KMS-11 (cell line): ENCODE measurements around the gene KIAA1958.

Experiments
- H2AFZ ChIP-seq: fragments of 200-600 bp; sonication (generic); 2 replicates; pipeline ENCODE4 v1.6.1; 2016; ENCODE audit warnings: antibody characterized with exemption, mixed run types, low read depth
- H3K27ac ChIP-seq: fragments of 200-600 bp; sonication (generic); 2 replicates; pipeline ENCODE4 v1.6.1; 2016; ENCODE audit warnings: mild to moderate bottlenecking, mixed run types
- H3K27me3 ChIP-seq: fragments of 200-600 bp; sonication (generic); 2 replicates; pipeline ENCODE4 v1.6.1; 2017; ENCODE audit warnings: mild to moderate bottlenecking, low read depth, mixed run types, moderate library complexity; ENCODE audit not compliant: insufficient read depth
- H3K36me3 ChIP-seq: fragments of 200-600 bp; sonication (generic); 2 replicates; pipeline ENCODE4 v1.6.1; 2017; ENCODE audit warnings: mild to moderate bottlenecking, mixed run types; ENCODE audit not compliant: insufficient read depth
- H3K4me1 ChIP-seq: fragments of 200-600 bp; sonication (generic); 2 replicates; pipeline ENCODE4 v1.6.1; 2016; ENCODE audit warnings: mild to moderate bottlenecking, low read depth, mixed run types; ENCODE audit not compliant: poor library complexity, severe bottlenecking
- H3K4me2 ChIP-seq: fragments of 200-600 bp; sonication (generic); 2 replicates; pipeline ENCODE4 v1.7.0; 2016; ENCODE audit warnings: mild to moderate bottlenecking, mixed run types
- H3K4me3 ChIP-seq: fragments of 200-600 bp; sonication (generic); IDR thresholded peaks from 2 replicates; pipeline ENCODE4 v1.6.1; 2017; ENCODE audit warnings: low read depth, low read length, mixed read lengths; ENCODE audit not compliant: insufficient read depth
- H3K79me2 ChIP-seq: fragments of 200-600 bp; sonication (generic); 2 replicates; pipeline ENCODE4 v1.6.1; 2016; ENCODE audit warnings: low read depth, mixed run types; ENCODE audit not compliant: insufficient read depth
- H3K9ac ChIP-seq: fragments of 200-600 bp; sonication (generic); 2 replicates; pipeline ENCODE4 v1.6.1; 2016; ENCODE audit warnings: mild to moderate bottlenecking, mixed run types
- H4K20me1 ChIP-seq: fragments of 200-600 bp; sonication (generic); 2 replicates; pipeline ENCODE4 v1.6.1; 2016; ENCODE audit warnings: mild to moderate bottlenecking, mixed run types; ENCODE audit not compliant: insufficient read depth
- TF ChIP-seq, protein P1 (sequence below): fragments of 200-600 bp; sonication (generic); conservative IDR thresholded peaks from 2 replicates; pipeline ENCODE4 v1.6.1; 2017; ENCODE audit warnings: low read depth, mild to moderate bottlenecking, antibody characterized with exemption, low read length, moderate library complexity, mixed read lengths

Gene KIAA1958

GRCh38 chr9:112545237-112545636 lies 58.6 kb downstream of the KIAA1958 start:
- H3K36me3 ChIP-seq: no peaks in the 10 kb centered on the region
- TF ChIP-seq, protein P1, sequence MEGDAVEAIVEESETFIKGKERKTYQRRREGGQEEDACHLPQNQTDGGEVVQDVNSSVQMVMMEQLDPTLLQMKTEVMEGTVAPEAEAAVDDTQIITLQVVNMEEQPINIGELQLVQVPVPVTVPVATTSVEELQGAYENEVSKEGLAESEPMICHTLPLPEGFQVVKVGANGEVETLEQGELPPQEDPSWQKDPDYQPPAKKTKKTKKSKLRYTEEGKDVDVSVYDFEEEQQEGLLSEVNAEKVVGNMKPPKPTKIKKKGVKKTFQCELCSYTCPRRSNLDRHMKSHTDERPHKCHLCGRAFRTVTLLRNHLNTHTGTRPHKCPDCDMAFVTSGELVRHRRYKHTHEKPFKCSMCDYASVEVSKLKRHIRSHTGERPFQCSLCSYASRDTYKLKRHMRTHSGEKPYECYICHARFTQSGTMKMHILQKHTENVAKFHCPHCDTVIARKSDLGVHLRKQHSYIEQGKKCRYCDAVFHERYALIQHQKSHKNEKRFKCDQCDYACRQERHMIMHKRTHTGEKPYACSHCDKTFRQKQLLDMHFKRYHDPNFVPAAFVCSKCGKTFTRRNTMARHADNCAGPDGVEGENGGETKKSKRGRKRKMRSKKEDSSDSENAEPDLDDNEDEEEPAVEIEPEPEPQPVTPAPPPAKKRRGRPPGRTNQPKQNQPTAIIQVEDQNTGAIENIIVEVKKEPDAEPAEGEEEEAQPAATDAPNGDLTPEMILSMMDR: no peak
- no peak overlapping the region for H3K27ac ChIP-seq
- H4K20me1 ChIP-seq: no peaks in the 10 kb centered on the region
- no peak overlapping the region for H3K4me3 ChIP-seq
- no peaks in the 10 kb centered on the region for H3K79me2 ChIP-seq
- no peak overlapping the region for H3K9ac ChIP-seq
- H2AFZ ChIP-seq: no peak overlapping the region
- no peaks in the 10 kb centered on the region for H3K27me3 ChIP-seq
- peaks cover 5% of the 10 kb centered on the region for H3K4me1 ChIP-seq
- H3K4me2 ChIP-seq: no peak overlapping the region

- H3K27ac ChIP-seq: no peak overlapping the region
- TF ChIP-seq, protein P1: no peak
- no peaks in the 10 kb centered on the region for H3K36me3 ChIP-seq
- H3K27me3 ChIP-seq: no peaks in the 10 kb centered on the region
- no peak overlapping the region for H3K4me2 ChIP-seq
- no peaks in the 10 kb centered on the region for H3K79me2 ChIP-seq
- H3K4me3 ChIP-seq: no peak overlapping the region
- H3K9ac ChIP-seq: no peak overlapping the region
- H3K4me1 ChIP-seq: peaks cover 5% of the 10 kb centered on the region
- H2AFZ ChIP-seq: no peak overlapping the region
- no peaks in the 10 kb centered on the region for H4K20me1 ChIP-seq
These were observed 59.8 kb downstream of the KIAA1958 start for GRCh38 chr9:112546149-112547012.

GRCh38 chr9:112548051-112548440 lies 61.4 kb downstream of the KIAA1958 start:
- Histone ChIP-seq H3K27me3 (no peaks in the 10 kb centered on the region), H3K4me1 (peaks cover 5% of the 10 kb centered on the region), H3K9ac (no peak overlapping the region), H3K27ac (no peak overlapping the region), H3K4me2 (no peak overlapping the region), H3K4me3 (no peak overlapping the region), H2AFZ (no peak overlapping the region), H3K79me2 (no peaks in the 10 kb centered on the region), H3K36me3 (no peaks in the 10 kb centered on the region), H4K20me1 (no peaks in the 10 kb centered on the region)
- TF ChIP-seq, protein P1: no peak

DNA sequence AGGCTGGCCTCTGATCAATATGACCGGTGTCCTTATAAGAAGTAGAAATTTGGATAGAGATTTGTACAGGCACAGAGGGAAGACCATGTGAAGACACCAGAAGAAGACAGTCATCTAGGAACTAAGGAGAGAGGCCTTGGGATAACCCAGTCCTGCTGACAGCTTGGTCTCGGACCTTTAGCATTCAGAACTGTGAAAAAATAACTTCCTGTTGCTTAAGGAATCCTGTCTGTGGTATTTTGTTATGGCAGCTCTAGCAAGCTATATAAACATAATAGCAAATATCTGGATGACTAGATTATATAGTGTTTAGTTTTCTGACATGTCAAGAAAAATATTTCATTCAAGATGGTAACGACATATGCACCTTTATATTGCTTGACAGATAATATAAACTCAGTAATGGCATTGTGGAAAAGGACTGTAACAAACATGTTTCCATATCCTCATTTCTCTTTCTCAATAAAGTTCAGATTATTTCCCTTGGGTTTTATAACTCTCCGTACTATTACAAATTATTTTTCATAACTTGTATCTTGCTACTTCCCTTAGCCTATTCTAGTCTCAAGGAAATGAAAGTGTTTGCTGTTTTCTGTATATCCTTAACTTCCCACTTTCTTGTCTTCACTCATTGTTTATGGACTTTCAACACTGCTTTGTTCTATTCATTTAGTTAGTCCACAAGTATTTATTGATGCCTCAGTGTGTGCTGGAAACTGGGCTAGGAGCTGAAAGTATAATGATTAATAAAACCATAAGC lies 62.4 kb downstream of the KIAA1958 start:
- H3K79me2 ChIP-seq: no peaks in the 10 kb centered on the region
- TF ChIP-seq, protein P1: no peak

More for the DNA sequence above, 62.4 kb downstream of the KIAA1958 start:
- no peak overlapping the region for H3K27ac ChIP-seq
- H2AFZ ChIP-seq: no peak overlapping the region
- no peak overlapping the region for H3K4me3 ChIP-seq
- no peak overlapping the region for H3K4me2 ChIP-seq
- peaks cover 5% of the 10 kb centered on the region for H3K4me1 ChIP-seq
- H3K36me3 ChIP-seq: no peaks in the 10 kb centered on the region
- no peaks in the 10 kb centered on the region for H3K27me3 ChIP-seq
- H4K20me1 ChIP-seq: no peaks in the 10 kb centered on the region
- H3K9ac ChIP-seq: no peak overlapping the region
